ENCODE data around the gene RHOBTB3. TPM values are rescaled to one million over a fixed set of nuclear protein-coding genes. Genes with fewer than 3 reads are reported as not detected.

The RHOBTB3 gene
- total RNA-seq, 4 donors from 2014 or later: 40.1 to 134 (median 86.9) TPM

DNA sequence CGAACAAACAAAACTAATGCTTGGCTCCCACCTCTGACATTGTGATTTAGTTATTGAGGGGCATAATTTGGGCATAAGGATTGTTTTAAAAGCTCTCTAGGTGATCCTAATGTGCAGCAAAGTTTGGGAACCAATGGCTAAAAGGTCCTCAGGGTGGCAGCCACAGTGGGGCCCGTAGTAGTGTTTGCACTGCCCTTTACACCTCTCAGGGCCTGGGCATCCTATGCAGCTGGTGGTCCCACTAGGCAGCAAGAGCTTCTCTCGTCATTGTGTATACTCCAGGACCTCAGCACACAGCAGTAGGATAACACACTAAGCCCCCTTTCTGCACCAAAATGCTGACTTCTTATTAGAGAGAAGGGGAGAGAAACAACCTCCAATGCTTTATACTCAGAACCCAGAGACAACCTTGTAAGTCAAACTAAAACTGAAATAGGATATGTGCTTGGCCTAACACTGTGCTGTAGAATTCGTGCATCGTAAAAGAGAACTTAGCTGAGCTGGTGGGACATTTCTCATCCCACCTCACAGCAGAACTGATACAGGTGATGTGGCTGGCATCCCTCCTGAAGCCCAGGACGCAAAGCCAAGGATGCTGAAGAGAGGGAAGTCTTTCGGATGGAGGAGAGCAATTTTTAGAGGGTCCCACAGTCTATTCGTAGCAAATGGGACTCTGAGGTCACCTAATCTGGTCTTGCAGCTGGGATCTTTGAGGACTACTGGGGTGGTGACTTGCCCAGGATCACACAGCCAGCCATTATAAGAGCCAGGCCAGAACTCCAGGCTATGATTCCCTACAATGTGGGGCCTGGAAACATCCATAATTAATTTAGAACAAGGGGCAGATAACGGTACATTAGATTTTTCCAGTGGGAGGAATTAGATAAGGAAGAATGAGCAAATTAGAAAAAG is 90.2 kb downstream of the RHOBTB3 start:
- Histone ChIP-seq H3K4me3 (peak overlapping the region; percentile 75 to 100 (median 84)), H3K36me3 (peaks cover 0 to 31% of the 10 kb centered on the region in 2 donors), H3K4me1 (peaks cover 60 to 64% of the 10 kb centered on the region in 2 donors), H3K27ac (peak overlapping the region; percentile 87 to 92 (median 91)), H3K9me3 (no peaks in the 10 kb centered on the region), H3K27me3 (no peaks in the 10 kb centered on the region)
- TF ChIP-seq POLR2A (IDR thresholded peaks at IDR 0.05): no peak
- TF ChIP-seq, protein P1, sequence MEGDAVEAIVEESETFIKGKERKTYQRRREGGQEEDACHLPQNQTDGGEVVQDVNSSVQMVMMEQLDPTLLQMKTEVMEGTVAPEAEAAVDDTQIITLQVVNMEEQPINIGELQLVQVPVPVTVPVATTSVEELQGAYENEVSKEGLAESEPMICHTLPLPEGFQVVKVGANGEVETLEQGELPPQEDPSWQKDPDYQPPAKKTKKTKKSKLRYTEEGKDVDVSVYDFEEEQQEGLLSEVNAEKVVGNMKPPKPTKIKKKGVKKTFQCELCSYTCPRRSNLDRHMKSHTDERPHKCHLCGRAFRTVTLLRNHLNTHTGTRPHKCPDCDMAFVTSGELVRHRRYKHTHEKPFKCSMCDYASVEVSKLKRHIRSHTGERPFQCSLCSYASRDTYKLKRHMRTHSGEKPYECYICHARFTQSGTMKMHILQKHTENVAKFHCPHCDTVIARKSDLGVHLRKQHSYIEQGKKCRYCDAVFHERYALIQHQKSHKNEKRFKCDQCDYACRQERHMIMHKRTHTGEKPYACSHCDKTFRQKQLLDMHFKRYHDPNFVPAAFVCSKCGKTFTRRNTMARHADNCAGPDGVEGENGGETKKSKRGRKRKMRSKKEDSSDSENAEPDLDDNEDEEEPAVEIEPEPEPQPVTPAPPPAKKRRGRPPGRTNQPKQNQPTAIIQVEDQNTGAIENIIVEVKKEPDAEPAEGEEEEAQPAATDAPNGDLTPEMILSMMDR (IDR thresholded peaks at IDR 0.05 in 4 of 5, conservative IDR thresholded peaks at IDR 0.05 in 1 of 5): no peak
- in situ Hi-C loops (cut with MboI; ENCODE audit: low sequenced_read_pairs in 4 of 4): no loop called here
- no peak for ATAC-seq
- DNase-seq: no peak
- intact Hi-C loops (cut with DNase I; ENCODE audit: low total_unique reads): loop anchor here (2.0 to 5.0 kb wide), 2 partner anchors 15 to 881 kb away; no protein-coding TSS in a partner anchor

DNA sequence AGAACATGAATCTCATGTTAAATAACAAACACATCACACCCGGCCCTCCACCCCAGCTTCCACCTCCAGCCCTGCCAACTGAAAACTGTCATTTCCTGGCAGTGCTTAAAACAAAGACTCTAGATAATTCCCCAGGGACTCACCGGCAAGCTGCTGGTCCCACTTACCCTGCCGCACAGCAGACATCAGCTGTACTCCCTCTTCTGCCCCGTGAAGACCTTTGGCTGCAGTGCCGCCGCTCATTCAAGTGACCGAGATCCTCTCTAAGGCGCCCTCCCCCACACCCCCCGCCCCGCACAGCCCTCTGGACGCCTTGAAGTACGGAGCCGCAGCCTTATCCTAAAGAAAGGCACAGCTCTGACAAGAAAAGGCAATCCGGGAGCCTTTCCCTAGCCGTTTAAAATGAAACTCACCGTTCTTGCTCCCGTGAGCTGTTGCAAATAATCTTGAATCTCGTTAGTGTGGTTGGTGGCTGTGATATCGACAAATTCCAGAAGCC is 91.0 kb downstream of the RHOBTB3 start:
- Histone ChIP-seq H3K27ac (peak overlapping the region; percentile 87 to 92 (median 91)), H3K4me3 (peak overlapping the region; percentile 75 to 100 (median 84)), H3K36me3 (peaks cover 0 to 23% of the 10 kb centered on the region in 2 donors), H3K27me3 (no peaks in the 10 kb centered on the region), H3K4me1 (peaks cover 53 to 56% of the 10 kb centered on the region in 2 donors), H3K9me3 (no peaks in the 10 kb centered on the region)
- ATAC-seq (peak; percentile 19 to 21), DNase-seq (peak; percentile 56 to 61)
- in situ Hi-C loops (cut with MboI; ENCODE audit: low sequenced_read_pairs in 4 of 4) (no loop called here), intact Hi-C loops (cut with DNase I; ENCODE audit: low total_unique reads) (loop anchor here (2.0 to 5.0 kb wide), 2 partner anchors 15 to 880 kb away; no protein-coding TSS in a partner anchor)
- TF ChIP-seq, protein P1 (IDR thresholded peaks at IDR 0.05 in 4 of 5, conservative IDR thresholded peaks at IDR 0.05 in 1 of 5): peak in 1 of 5 experiments; percentile 7
- TF ChIP-seq POLR2A (IDR thresholded peaks at IDR 0.05): no peak

DNA sequence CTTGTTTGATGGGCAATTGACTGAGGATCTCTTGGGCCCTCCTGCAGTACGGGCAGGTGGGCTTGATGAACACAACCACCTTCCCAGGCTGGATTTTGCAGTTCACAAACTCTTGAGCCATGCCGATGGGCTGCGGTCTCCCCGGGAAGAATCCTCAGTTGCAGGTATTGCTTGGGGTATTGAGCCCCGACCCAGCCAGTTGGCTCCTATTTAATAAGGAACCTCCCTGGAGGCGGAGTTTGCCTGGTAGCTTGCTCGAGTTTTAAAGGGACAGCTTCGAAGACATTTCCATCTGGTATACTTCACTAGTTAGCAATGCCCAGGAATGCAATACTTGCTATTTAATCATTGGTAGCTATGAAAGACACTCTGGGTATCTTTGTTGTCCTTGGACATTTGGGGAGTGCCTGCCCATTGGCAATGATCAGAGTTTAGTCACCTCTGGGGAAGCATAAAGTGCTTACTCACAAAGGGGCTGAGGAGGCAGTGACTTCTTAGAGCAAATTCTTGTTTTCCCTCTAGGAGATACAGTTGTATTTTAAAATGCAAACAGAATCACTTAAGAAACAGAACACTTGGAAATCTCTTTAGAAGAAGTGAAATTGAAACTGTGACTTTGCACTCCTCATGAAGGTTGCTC is 91.5 kb downstream of the RHOBTB3 start, which contains the start of gene GLRX:
GLRX (minus strand) TSS at position 185 of the 640 bp plus-strand sequence; CDS start at position 121, 64 bp downstream.
- Histone ChIP-seq H3K4me3 (peak within 1 kb of the TSS; percentile 75 to 100 (median 84)), H3K27me3 (no peaks in the 10 kb centered on the region), H3K9me3 (no peaks in the 10 kb centered on the region), H3K4me1 (peaks cover 47 to 51% of the 10 kb centered on the region in 2 donors), H3K36me3 (peaks cover 0 to 22% of the 10 kb centered on the region in 2 donors), H3K27ac (peak within 1 kb of the TSS; percentile 87 to 92 (median 91))
- intact Hi-C loops (cut with DNase I; ENCODE audit: low total_unique reads) (loop anchor here (1.0 to 5.0 kb wide), 3 partner anchors 9 to 880 kb away; no protein-coding TSS in a partner anchor), in situ Hi-C loops (cut with MboI; ENCODE audit: low sequenced_read_pairs in 4 of 4) (no loop called here)
- TF ChIP-seq, protein P1 (IDR thresholded peaks at IDR 0.05 in 4 of 5, conservative IDR thresholded peaks at IDR 0.05 in 1 of 5): no peak
- TF ChIP-seq POLR2A (IDR thresholded peaks at IDR 0.05): peak; percentile 80 to 89
- ATAC-seq: peak; percentile 69 to 73
- peak; percentile 80 to 87 for DNase-seq

DNA sequence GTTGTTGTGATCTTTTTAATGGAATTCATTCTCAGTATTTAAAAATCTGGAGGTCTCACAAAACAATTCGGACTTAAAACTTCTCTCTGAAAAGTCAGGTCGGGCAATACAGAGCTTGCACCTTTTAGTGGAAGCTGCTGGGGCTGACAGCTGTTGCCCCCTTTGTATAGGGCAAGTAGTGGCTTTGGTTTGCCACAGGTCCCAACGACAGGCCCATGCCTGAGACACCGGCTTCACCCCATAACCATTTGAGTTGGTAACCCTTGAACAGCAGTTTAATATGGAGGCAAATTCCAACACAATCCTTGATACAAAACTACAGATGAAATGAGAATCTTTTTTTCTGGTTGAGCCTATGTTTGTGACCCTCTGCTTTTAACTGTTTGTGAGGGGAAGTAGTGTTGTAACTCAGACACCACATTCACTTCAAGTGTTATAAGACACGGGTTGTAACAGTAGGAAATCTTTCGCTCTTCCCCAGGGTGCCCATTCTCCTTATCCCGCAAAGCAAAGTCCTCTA is 92.1 kb downstream of the RHOBTB3 start:
- H3K27ac ChIP-seq: peak overlapping the region; percentile 87 to 92 (median 91)
- in situ Hi-C loops (cut with MboI; ENCODE audit: low sequenced_read_pairs in 4 of 4): no loop called here
- intact Hi-C loops (cut with DNase I; ENCODE audit: low total_unique reads): loop anchor here (1.0 to 5.0 kb wide), 3 partner anchors 8 to 879 kb away; no protein-coding TSS in a partner anchor
- ATAC-seq: peak; percentile 16 to 19
- H3K9me3 ChIP-seq: no peaks in the 10 kb centered on the region
- peaks cover 41 to 44% of the 10 kb centered on the region in 2 donors for H3K4me1 ChIP-seq
- peaks cover 0 to 22% of the 10 kb centered on the region in 2 donors for H3K36me3 ChIP-seq
- TF ChIP-seq POLR2A (IDR thresholded peaks at IDR 0.05): no peak
- TF ChIP-seq, protein P1 (IDR thresholded peaks at IDR 0.05 in 4 of 5, conservative IDR thresholded peaks at IDR 0.05 in 1 of 5): no peak
- H3K4me3 ChIP-seq: peak overlapping the region; percentile 75 to 100 (median 84)
- DNase-seq: no peak
- H3K27me3 ChIP-seq: no peaks in the 10 kb centered on the region

Data from gastrocnemius medialis (tissue), 4 donors.